ENCODE measurements around the gene RCAN3. TPM values are rescaled to one million over a fixed set of nuclear protein-coding genes. Genes with fewer than 3 reads are reported as not detected.

Gene RCAN3
- total and polyA plus RNA-seq, 9 of the 15 experiments (the other 6 are each of a cell fraction or from before 2014, with no cell fraction given): 0.10 to 1.4 (median 0.43) TPM

DNA sequence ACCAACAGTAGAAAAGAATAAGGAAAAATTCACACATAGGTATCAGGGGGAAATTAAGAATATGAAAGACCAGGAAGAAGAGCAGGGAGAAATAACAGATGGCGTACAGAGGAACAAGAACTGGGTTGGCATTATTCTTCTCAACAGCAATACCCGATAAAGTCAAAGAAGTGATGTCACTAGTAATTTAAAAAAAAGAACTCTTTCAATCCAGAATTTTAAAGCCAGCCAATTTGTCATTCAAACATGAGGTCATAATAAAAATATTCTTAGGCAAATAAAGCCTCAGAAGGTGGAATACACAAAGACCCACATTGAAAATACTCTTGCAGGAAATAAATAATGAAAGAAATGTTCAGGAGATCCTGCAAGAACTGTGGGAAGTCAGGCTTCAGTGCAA is 62.1 kb downstream of the RCAN3 start (continued):
- TF ChIP-seq, protein P1, sequence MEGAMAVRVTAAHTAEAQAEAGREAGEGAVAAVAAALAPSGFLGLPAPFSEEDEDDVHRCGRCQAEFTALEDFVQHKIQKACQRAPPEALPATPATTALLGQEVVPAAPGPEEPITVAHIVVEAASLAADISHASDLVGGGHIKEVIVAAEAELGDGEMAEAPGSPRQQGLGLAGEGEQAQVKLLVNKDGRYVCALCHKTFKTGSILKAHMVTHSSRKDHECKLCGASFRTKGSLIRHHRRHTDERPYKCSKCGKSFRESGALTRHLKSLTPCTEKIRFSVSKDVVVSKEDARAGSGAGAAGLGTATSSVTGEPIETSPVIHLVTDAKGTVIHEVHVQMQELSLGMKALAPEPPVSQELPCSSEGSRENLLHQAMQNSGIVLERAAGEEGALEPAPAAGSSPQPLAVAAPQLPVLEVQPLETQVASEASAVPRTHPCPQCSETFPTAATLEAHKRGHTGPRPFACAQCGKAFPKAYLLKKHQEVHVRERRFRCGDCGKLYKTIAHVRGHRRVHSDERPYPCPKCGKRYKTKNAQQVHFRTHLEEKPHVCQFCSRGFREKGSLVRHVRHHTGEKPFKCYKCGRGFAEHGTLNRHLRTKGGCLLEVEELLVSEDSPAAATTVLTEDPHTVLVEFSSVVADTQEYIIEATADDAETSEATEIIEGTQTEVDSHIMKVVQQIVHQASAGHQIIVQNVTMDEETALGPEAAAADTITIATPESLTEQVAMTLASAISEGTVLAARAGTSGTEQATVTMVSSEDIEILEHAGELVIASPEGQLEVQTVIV (CRISPR knock-in tag; IDR thresholded peaks at IDR 0.05; ENCODE audit: borderline replicate concordance): no peak

DNA sequence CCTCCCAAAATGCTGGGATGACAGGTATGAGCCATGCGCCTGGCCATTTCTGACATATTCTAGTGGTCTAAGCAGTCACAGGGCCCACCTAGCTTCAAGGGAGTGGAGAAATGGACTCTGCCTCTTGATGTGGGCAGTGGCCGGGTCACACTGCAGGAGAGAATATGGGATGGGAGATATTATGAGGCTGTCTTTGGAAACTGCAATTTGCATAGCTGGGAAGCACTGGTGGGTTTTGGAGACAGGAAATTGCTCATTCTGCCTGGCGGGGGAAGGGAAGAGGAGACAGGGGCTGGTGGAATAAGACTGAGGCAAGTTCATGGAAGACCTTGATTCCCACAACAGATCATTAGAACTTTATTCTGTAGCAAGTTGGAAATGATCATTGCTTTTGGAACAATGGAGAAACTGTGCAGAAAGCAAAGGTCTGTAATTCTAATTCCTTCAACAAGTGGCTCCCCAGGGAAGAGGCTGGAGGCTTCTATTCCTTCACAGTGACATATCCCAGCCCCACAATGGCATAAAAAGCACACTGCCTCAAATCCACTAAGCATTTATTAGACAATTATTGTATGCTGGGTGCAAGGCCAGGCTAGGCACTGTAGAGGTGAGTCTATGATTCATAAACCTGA is 63.7 kb downstream of the RCAN3 start:
- in situ Hi-C loops (cut with MboI) (no loop called here), intact Hi-C loops (cut with micrococcal nuclease) (no loop called here)
- Histone ChIP-seq H3K4me3 (no peak overlapping the region), H3K9me1 (ENCODE audit: control insufficient read depth, insufficient read depth, low read length) (no peaks in the 10 kb centered on the region), H3K9ac (ENCODE audit: insufficient read depth in 1 of 2, low read depth in 2 of 2, low read length in 2 of 2) (no peak overlapping the region), H4K20me1 (replicated peaks; ENCODE audit: control insufficient read depth, insufficient read depth, low read length) (no peaks in the 10 kb centered on the region), H3K27ac (ENCODE audit: extremely low read depth, low read depth, low read length) (no peak overlapping the region), H3K4me1 (replicated peaks in 1 of 2; ENCODE audit: control insufficient read depth in 2 of 2, insufficient read depth in 2 of 2, low read length in 2 of 2) (no peaks in the 10 kb centered on the region), H2AFZ (ENCODE audit: low read depth, low read length) (no peak overlapping the region), H3K27me3 (ENCODE audit: control insufficient read depth in 2 of 2, insufficient read depth in 2 of 2, low read length in 2 of 2) (peaks cover 32 to 43% of the 10 kb centered on the region in 2 experiments), H3K36me3 (ENCODE audit: control insufficient read depth, insufficient read depth, low read length) (no peaks in the 10 kb centered on the region), H3K79me2 (ENCODE audit: control insufficient read depth, insufficient read depth, low read length) (no peaks in the 10 kb centered on the region), H3K9me3 (replicated peaks; ENCODE audit: control insufficient read depth, insufficient read depth, low read depth, low read length) (no peaks in the 10 kb centered on the region), H3K4me2 (ENCODE audit: insufficient read depth, low read length) (no peak overlapping the region)
- TF ChIP-seq ZBED1 (IDR thresholded peaks at IDR 0.05): no peak
- no peak for TF ChIP-seq BDP1 (IDR thresholded peaks at IDR 0.05; ENCODE audit: insufficient read depth, insufficient read length)
- no peak for TF ChIP-seq KLF10 (CRISPR knock-in tag; IDR thresholded peaks at IDR 0.05)
- no peak for TF ChIP-seq CCNT2 (IDR thresholded peaks at IDR 0.05; ENCODE audit: borderline replicate concordance, extremely low read depth, insufficient read length, low read depth, low read length)
- DNase-seq (ENCODE audit: extremely low read depth in 1 of 4, low spot score in 3 of 4) (no peak), ATAC-seq (no peak), FAIRE-seq (no peak)
- WGBS (ENCODE audit: insufficient coverage, low coverage, missing lambda C conversion rate): 3% methylated on average over 3 of the region's 3 CpGs
- ChIA-PET CTCF (ENCODE audit: low intra/inter-chr PET ratio) (no interaction called here), POLR2A (no interaction called here)
- no TSS peak for BruUV-seq (replicated peaks)

Measured in K562 (cell line).